ENCODE data around the gene NAB1.

- TF ChIP-seq POLR2A (IDR thresholded peaks at IDR 0.05) (no peak), CTCF (IDR thresholded peaks at IDR 0.05) (no peak)
These were observed 45.6 kb downstream of the NAB1 start for GRCh38 chr2:190694479-190694878.

Data from right lobe of liver (tissue), 4 donors.